Peyer's patch (tissue), 4 donors: Measurements from ENCODE around the gene RHOT1. TPM values are rescaled to one million over a fixed set of nuclear protein-coding genes. Genes with fewer than 3 reads are reported as not detected.
"Not testable (repeated sequence)": the region's sequence is repeated elsewhere in the genome, so short reads cannot be mapped to it uniquely, and the experiment has no call there.

Experiments used
- DNase-seq, 3 donors: peaks; one replicate each; pipeline ENCODE4 v3.0.0-alpha.2; 2017 to 2019
- H3K27ac ChIP-seq, 4 donors: fragments of 200-600 bp; sonication (generic); one replicate each; pipeline ENCODE4 v1.5.1; 2016 to 2019
- H3K27me3 ChIP-seq, 2 donors: fragments of 200-600 bp; sonication (generic); one replicate each; pipeline ENCODE4 v1.5.1; 2019
- H3K36me3 ChIP-seq, 3 donors: fragments of 200-600 bp; sonication (generic); one replicate each; pipeline ENCODE4 v1.5.1; 2016 to 2019
- H3K4me1 ChIP-seq, 4 donors: fragments of 200-600 bp; sonication (generic); one replicate each; pipeline ENCODE4 v1.5.1; 2016 to 2019
- H3K4me3 ChIP-seq, 4 donors: fragments of 200-600 bp; sonication (generic); 1 replicate in 3 of 4; 2 replicates in 1 of 4; pipeline ENCODE4 v1.5.1; 2016 to 2019; ENCODE audit warnings: mild to moderate bottlenecking in 1 of 4
- H3K9me3 ChIP-seq, 4 donors: fragments of 200-600 bp; sonication (generic); one replicate each; pipeline ENCODE4 v1.5.1; 2016 to 2019; ENCODE audit warnings: mild to moderate bottlenecking in 1 of 4
- POLR2A ChIP-seq, 2 donors: fragments of 450-650 bp; IDR thresholded peaks; one replicate each; pipeline ENCODE4 v1.5.1; 2017; ENCODE audit warnings: antibody characterized with exemption in 2 of 2, mild to moderate bottlenecking in 2 of 2, moderate library complexity in 2 of 2
- total RNA-seq, 4 donors: library from RNA; depleted of rRNA; stranded (reverse); fragments of >200 nt; gene quantifications; one replicate each; pipeline ENCODE4 v1.1.0, GENCODE V29; 2016
- TF ChIP-seq, protein P1 (sequence below), 6 experiments: fragments of 450-650 bp in 4 of 6; fragments of 200-600 bp in 2 of 6; sonication (generic) in 1 of 6; IDR thresholded peaks; one replicate each; pipeline ENCODE4 v1.5.1; 2017 to 2019; ENCODE audit warnings: antibody characterized with exemption in 6 of 6, mild to moderate bottlenecking in 3 of 6, moderate library complexity in 1 of 6

RHOT1 gene
- total RNA-seq, 4 donors from 2014 or later: 31.4 to 54.9 (median 47.7) TPM

DNA sequence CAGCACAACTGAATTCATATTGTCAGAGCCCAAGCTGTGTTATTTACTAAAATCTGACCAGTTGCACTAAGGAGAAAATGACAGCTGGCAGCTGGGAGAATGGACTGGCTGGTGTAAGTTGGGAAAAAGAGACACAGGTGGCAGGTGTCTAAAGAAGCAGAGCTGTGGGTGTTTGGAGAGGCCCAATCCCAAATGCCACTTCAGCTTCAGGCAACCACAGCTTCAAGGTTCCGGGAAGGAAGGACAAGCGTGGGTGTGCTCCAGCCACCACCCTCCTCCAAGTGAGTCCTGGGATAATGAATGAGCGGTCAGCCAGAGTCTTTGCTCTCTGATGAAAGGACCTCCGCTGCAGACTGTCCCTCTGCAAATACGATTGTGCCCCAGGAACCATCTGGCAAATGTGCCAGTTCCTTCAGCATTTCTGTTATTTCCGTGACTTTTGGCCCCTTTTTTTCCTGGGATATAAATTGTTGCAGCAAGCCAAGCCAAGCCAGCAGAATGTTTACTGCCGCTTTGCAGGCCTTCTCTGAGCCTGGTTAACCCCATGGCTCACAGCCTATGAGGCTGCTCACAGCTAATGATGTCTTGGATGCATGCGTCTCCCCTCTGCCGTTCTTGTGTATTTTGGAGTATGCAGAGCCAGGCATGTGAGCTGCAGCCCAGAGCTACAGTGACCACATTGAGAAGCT, 113.9 kb downstream of the RHOT1 start:
- no peaks in the 10 kb centered on the region for H3K27me3 ChIP-seq
- DNase-seq: no peak
- no peak overlapping the region for H3K4me3 ChIP-seq
- no peak overlapping the region for H3K27ac ChIP-seq
- no peaks in the 10 kb centered on the region for H3K4me1 ChIP-seq
- TF ChIP-seq, protein P1, sequence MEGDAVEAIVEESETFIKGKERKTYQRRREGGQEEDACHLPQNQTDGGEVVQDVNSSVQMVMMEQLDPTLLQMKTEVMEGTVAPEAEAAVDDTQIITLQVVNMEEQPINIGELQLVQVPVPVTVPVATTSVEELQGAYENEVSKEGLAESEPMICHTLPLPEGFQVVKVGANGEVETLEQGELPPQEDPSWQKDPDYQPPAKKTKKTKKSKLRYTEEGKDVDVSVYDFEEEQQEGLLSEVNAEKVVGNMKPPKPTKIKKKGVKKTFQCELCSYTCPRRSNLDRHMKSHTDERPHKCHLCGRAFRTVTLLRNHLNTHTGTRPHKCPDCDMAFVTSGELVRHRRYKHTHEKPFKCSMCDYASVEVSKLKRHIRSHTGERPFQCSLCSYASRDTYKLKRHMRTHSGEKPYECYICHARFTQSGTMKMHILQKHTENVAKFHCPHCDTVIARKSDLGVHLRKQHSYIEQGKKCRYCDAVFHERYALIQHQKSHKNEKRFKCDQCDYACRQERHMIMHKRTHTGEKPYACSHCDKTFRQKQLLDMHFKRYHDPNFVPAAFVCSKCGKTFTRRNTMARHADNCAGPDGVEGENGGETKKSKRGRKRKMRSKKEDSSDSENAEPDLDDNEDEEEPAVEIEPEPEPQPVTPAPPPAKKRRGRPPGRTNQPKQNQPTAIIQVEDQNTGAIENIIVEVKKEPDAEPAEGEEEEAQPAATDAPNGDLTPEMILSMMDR (IDR thresholded peaks at IDR 0.05): no peak
- TF ChIP-seq POLR2A (IDR thresholded peaks at IDR 0.05): no peak
- no peaks in the 10 kb centered on the region for H3K9me3 ChIP-seq
- no peaks in the 10 kb centered on the region for H3K36me3 ChIP-seq

GRCh38 chr17:32256701-32257019, 114.4 kb downstream of the RHOT1 start:
- no peaks in the 10 kb centered on the region for H3K27me3 ChIP-seq
- H3K4me1 ChIP-seq: no peaks in the 10 kb centered on the region
- DNase-seq: no peak
- H3K27ac ChIP-seq: no peak overlapping the region
- no peak overlapping the region for H3K4me3 ChIP-seq
- no peak for TF ChIP-seq POLR2A (IDR thresholded peaks at IDR 0.05)
- TF ChIP-seq, protein P1 (IDR thresholded peaks at IDR 0.05): no peak
- H3K9me3 ChIP-seq: no peaks in the 10 kb centered on the region
- H3K36me3 ChIP-seq: no peaks in the 10 kb centered on the region

GRCh38 chr17:32258383-32259140, 116.3 kb downstream of the RHOT1 start:
- no peaks in the 10 kb centered on the region for H3K4me1 ChIP-seq
- DNase-seq: no peak

GRCh38 chr17:32259586-32259985, 117.3 kb downstream of the RHOT1 start:
- no peak for DNase-seq
- no peak overlapping the region for H3K4me3 ChIP-seq
- H3K27me3 ChIP-seq: no peaks in the 10 kb centered on the region
- no peak overlapping the region for H3K27ac ChIP-seq
- no peak for TF ChIP-seq POLR2A (IDR thresholded peaks at IDR 0.05)
- TF ChIP-seq, protein P1 (IDR thresholded peaks at IDR 0.05): no peak
- no peaks in the 10 kb centered on the region for H3K9me3 ChIP-seq
- H3K4me1 ChIP-seq: peaks cover 0 to under 1% (median 0%) of the 10 kb centered on the region in 4 donors
- no peaks in the 10 kb centered on the region for H3K36me3 ChIP-seq

More at GRCh38 chr17:32258383-32259140, 116.3 kb downstream of the RHOT1 start:
- no peaks in the 10 kb centered on the region for H3K36me3 ChIP-seq
- no peaks in the 10 kb centered on the region for H3K9me3 ChIP-seq
- no peak for TF ChIP-seq POLR2A (IDR thresholded peaks at IDR 0.05)
- TF ChIP-seq, protein P1 (IDR thresholded peaks at IDR 0.05): no peak
- H3K27ac ChIP-seq: no peak overlapping the region
- H3K4me3 ChIP-seq: no peak overlapping the region
- no peaks in the 10 kb centered on the region for H3K27me3 ChIP-seq

DNA sequence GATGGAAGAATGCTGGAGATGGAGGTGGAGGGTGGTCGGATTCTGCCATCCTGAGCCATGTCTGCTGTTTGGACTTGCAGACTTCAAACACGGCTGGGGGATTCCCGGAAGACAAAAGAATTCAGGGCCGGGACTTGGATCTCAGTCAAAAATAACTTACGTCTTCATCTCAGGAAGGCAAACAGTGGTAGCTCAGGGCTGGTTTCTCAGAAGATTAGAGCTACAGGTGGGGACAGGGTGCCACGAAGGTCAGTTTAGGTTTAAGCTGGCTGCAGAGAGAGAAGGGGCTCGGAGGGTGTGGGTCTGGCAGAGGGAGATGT, 119.1 kb downstream of the RHOT1 start:
- peaks cover 0 to 12% (median 4%) of the 10 kb centered on the region in 4 donors for H3K4me1 ChIP-seq
- H3K27me3 ChIP-seq: no peaks in the 10 kb centered on the region
- H3K36me3 ChIP-seq: no peaks in the 10 kb centered on the region
- H3K27ac ChIP-seq: no peak overlapping the region
- no peak for DNase-seq
- TF ChIP-seq POLR2A (IDR thresholded peaks at IDR 0.05): no peak
- H3K9me3 ChIP-seq: no peaks in the 10 kb centered on the region
- no peak overlapping the region for H3K4me3 ChIP-seq

GRCh38 chr17:32261936-32262510, 119.7 kb downstream of the RHOT1 start:
- Histone ChIP-seq H3K4me3 (no peak overlapping the region), H3K4me1 (peaks cover 0 to 18% (median 11%) of the 10 kb centered on the region in 4 donors), H3K9me3 (no peaks in the 10 kb centered on the region), H3K36me3 (no peaks in the 10 kb centered on the region), H3K27ac (no peak overlapping the region), H3K27me3 (peaks cover 0 to 4% of the 10 kb centered on the region in 2 donors)
- TF ChIP-seq POLR2A (IDR thresholded peaks at IDR 0.05): no peak
- TF ChIP-seq, protein P1 (IDR thresholded peaks at IDR 0.05): no peak
- DNase-seq: peak in 1 of 3 donors; percentile 16

DNA sequence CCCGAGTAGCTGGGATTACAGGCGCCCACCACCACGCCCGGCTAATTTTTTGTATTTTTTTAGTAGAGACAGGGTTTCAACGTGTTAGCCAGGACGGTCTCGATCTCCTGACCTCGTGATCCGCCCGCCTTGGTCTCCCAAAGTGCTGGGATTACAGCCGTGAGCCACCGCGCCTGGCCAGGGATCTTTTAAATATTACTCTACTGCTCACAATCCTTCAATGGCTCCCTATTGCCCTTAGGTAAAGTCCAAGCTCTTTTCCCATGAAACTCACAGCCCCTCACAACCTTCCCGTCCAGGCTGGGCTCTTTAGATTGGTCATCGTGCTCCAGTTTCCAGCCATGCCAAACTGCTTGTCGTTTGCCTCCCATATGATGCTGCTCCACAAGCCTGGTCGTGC, 121.2 kb downstream of the RHOT1 start:
- H3K4me3 ChIP-seq, H3K27ac ChIP-seq, H3K9me3 ChIP-seq, DNase-seq, H3K36me3 ChIP-seq: not testable (repeated sequence)
- Histone ChIP-seq H3K27me3 (peaks cover 0 to 13% of the 10 kb centered on the region in 2 donors), H3K4me1 (peaks cover 0 to 25% (median 16%) of the 10 kb centered on the region in 4 donors)
